ENCODE results near the gene SLC9A3. TPM values are rescaled to one million over a fixed set of nuclear protein-coding genes. Genes with fewer than 3 reads are reported as not detected.

SLC9A3 gene
- total RNA-seq (2014; rRNA removed; shearing (Covaris generic)) = 2.4 and 2.5 TPM in 2 replicates

- Histone ChIP-seq H3K4me3 (no peak within 1 kb of the TSS), H3K9me3 (replicated peaks) (no peaks in the 10 kb centered on the region), H3K27me3 (no peaks in the 10 kb centered on the region), H3K27ac (no peak within 1 kb of the TSS), H3K4me1 (no peaks in the 10 kb centered on the region), H3K36me3 (no peaks in the 10 kb centered on the region)
- no peak for DNase-seq
These were observed at the start of gene SLC9A3 for GRCh38 chr5:524234-524972. Gene SLC9A3 (minus strand): TSS chr5:524449.

GRCh38 chr5:573976-574375, 49.7 kb upstream of the SLC9A3 start:
- no peak for DNase-seq
- no peaks in the 10 kb centered on the region for H3K36me3 ChIP-seq
- H3K27ac ChIP-seq = no peak overlapping the region
- no peaks in the 10 kb centered on the region; the same call in 1 of the 2 replicates for H3K27me3 ChIP-seq
- no peak overlapping the region for H3K4me3 ChIP-seq
- H3K4me1 ChIP-seq = no peaks in the 10 kb centered on the region
- no peaks in the 10 kb centered on the region for H3K9me3 ChIP-seq (replicated peaks)

- H3K4me1 ChIP-seq = no peaks in the 10 kb centered on the region
These were observed 49.0 kb upstream of the SLC9A3 start for GRCh38 chr5:573206-573605.

GRCh38 chr5:572398-573019, 48.3 kb upstream of the SLC9A3 start:
- peak in 1 of 2 experiments; percentile 8 for DNase-seq
- Histone ChIP-seq H3K9me3 (replicated peaks) (no peaks in the 10 kb centered on the region), H3K4me3 (no peak overlapping the region), H3K36me3 (no peaks in the 10 kb centered on the region), H3K4me1 (no peaks in the 10 kb centered on the region), H3K27ac (no peak overlapping the region), H3K27me3 (no peaks in the 10 kb centered on the region; the same call in 1 of the 2 replicates)

More at GRCh38 chr5:573206-573605, 49.0 kb upstream of the SLC9A3 start:
- no peaks in the 10 kb centered on the region; the same call in 1 of the 2 replicates for H3K27me3 ChIP-seq
- H3K36me3 ChIP-seq = no peaks in the 10 kb centered on the region
- H3K4me3 ChIP-seq = no peak overlapping the region
- H3K27ac ChIP-seq = no peak overlapping the region
- H3K9me3 ChIP-seq (replicated peaks) = no peaks in the 10 kb centered on the region
- no peak for DNase-seq

- DNase-seq = no peak
- H3K27me3 ChIP-seq = no peaks in the 10 kb centered on the region; the same call in 1 of the 2 replicates
- no peak overlapping the region for H3K4me3 ChIP-seq
- no peaks in the 10 kb centered on the region for H3K4me1 ChIP-seq
- H3K36me3 ChIP-seq = no peaks in the 10 kb centered on the region
- no peak overlapping the region for H3K27ac ChIP-seq
- H3K9me3 ChIP-seq (replicated peaks) = no peaks in the 10 kb centered on the region
These were observed 47.5 kb upstream of the SLC9A3 start for GRCh38 chr5:571791-572190.

GRCh38 chr5:570886-571285, 46.6 kb upstream of the SLC9A3 start:
- Histone ChIP-seq H3K27me3 (no peaks in the 10 kb centered on the region; the same call in 1 of the 2 replicates), H3K9me3 (replicated peaks) (no peaks in the 10 kb centered on the region), H3K27ac (no peak overlapping the region), H3K4me3 (no peak overlapping the region), H3K36me3 (no peaks in the 10 kb centered on the region), H3K4me1 (no peaks in the 10 kb centered on the region)
- DNase-seq = no peak

- no peak for DNase-seq
- H3K36me3 ChIP-seq = no peaks in the 10 kb centered on the region
- no peak overlapping the region for H3K4me3 ChIP-seq
- H3K9me3 ChIP-seq (replicated peaks) = no peaks in the 10 kb centered on the region
- H3K4me1 ChIP-seq = no peaks in the 10 kb centered on the region
- no peak overlapping the region for H3K27ac ChIP-seq
- H3K27me3 ChIP-seq = no peaks in the 10 kb centered on the region; the same call in 1 of the 2 replicates
These were observed 46.2 kb upstream of the SLC9A3 start for GRCh38 chr5:570446-570845.

GRCh38 chr5:569868-570361, 45.7 kb upstream of the SLC9A3 start:
- H3K27me3 ChIP-seq = no peaks in the 10 kb centered on the region; the same call in 1 of the 2 replicates
- H3K36me3 ChIP-seq = no peaks in the 10 kb centered on the region
- H3K4me3 ChIP-seq = no peak overlapping the region
- no peak for DNase-seq
- H3K27ac ChIP-seq = no peak overlapping the region
- no peaks in the 10 kb centered on the region for H3K4me1 ChIP-seq
- no peaks in the 10 kb centered on the region for H3K9me3 ChIP-seq (replicated peaks)

GRCh38 chr5:569358-569867, 45.2 kb upstream of the SLC9A3 start:
- no peaks in the 10 kb centered on the region for H3K36me3 ChIP-seq
- H3K27me3 ChIP-seq = no peaks in the 10 kb centered on the region; the same call in 1 of the 2 replicates

GRCh38 chr5:568809-569208, 44.6 kb upstream of the SLC9A3 start:
- no peaks in the 10 kb centered on the region for H3K36me3 ChIP-seq
- H3K4me3 ChIP-seq = no peak overlapping the region
- no peaks in the 10 kb centered on the region for H3K4me1 ChIP-seq
- H3K27me3 ChIP-seq = no peaks in the 10 kb centered on the region; the same call in 1 of the 2 replicates
- H3K27ac ChIP-seq = no peak overlapping the region
- no peak for DNase-seq
- H3K9me3 ChIP-seq (replicated peaks) = no peaks in the 10 kb centered on the region

More at GRCh38 chr5:569358-569867, 45.2 kb upstream of the SLC9A3 start:
- no peak overlapping the region for H3K27ac ChIP-seq
- H3K4me3 ChIP-seq = no peak overlapping the region
- H3K9me3 ChIP-seq (replicated peaks) = no peaks in the 10 kb centered on the region
- H3K4me1 ChIP-seq = no peaks in the 10 kb centered on the region
- no peak for DNase-seq

- Histone ChIP-seq H3K4me1 (no peaks in the 10 kb centered on the region), H3K27ac (no peak overlapping the region), H3K27me3 (no peaks in the 10 kb centered on the region; the same call in 1 of the 2 replicates), H3K4me3 (no peak overlapping the region), H3K36me3 (no peaks in the 10 kb centered on the region), H3K9me3 (replicated peaks) (no peaks in the 10 kb centered on the region)
- no peak for DNase-seq
These were observed 44.0 kb upstream of the SLC9A3 start for GRCh38 chr5:568061-568781.

- Histone ChIP-seq H3K4me1 (no peaks in the 10 kb centered on the region), H3K9me3 (replicated peaks) (no peaks in the 10 kb centered on the region), H3K27me3 (no peaks in the 10 kb centered on the region; the same call in 1 of the 2 replicates), H3K36me3 (no peaks in the 10 kb centered on the region), H3K27ac (no peak overlapping the region), H3K4me3 (no peak overlapping the region)
- no peak for DNase-seq
These were observed 43.4 kb upstream of the SLC9A3 start for GRCh38 chr5:567664-568060.

- DNase-seq = no peak
These were observed 42.5 kb upstream of the SLC9A3 start for GRCh38 chr5:566636-567309.

GRCh38 chr5:565782-566440, 41.7 kb upstream of the SLC9A3 start:
- Histone ChIP-seq H3K36me3 (no peaks in the 10 kb centered on the region), H3K4me1 (no peaks in the 10 kb centered on the region), H3K9me3 (replicated peaks) (no peaks in the 10 kb centered on the region), H3K4me3 (no peak overlapping the region), H3K27me3 (no peaks in the 10 kb centered on the region), H3K27ac (no peak overlapping the region)
- no peak for DNase-seq

More at GRCh38 chr5:566636-567309, 42.5 kb upstream of the SLC9A3 start:
- H3K27me3 ChIP-seq = no peaks in the 10 kb centered on the region
- no peaks in the 10 kb centered on the region for H3K9me3 ChIP-seq (replicated peaks)
- H3K27ac ChIP-seq = no peak overlapping the region
- no peaks in the 10 kb centered on the region for H3K36me3 ChIP-seq
- no peaks in the 10 kb centered on the region for H3K4me1 ChIP-seq
- no peak overlapping the region for H3K4me3 ChIP-seq

All from SJCRH30 (cell line).